ENCODE data around the gene LILRA2. TPM values are rescaled to one million over a fixed set of nuclear protein-coding genes. Genes with fewer than 3 reads are reported as not detected.
"Not testable (repeated sequence)": the region's sequence is repeated elsewhere in the genome, so short reads cannot be mapped to it uniquely, and the experiment has no call there.

Gene LILRA2
- total and polyA plus RNA-seq, 9 donors, result 0.56 to 5.5 (median 1.4) TPM

DNA sequence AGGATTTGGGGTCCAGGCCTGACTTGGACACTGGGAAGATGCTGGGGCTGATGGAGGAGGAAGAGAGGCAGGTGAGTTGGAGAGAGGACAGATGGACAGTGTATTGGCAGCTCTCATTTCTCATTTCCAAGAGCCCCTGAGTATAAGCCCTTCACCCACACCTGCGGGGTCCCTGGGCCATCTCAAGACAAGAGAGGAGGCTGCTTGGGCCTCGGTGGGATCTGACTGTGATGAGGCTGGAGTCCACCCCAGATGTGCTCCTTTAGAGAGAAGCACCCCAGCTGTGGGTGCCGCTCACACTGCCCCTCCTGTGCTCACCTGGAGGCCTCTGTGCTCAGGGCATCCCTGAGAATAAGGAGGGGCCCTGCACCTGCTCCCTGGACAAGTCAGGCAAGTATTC lies 3.7 kb downstream of the LILRA2 start:
- no peak overlapping the region for H3K27ac ChIP-seq
- WGBS, 3 donors, result 63 to 82% (median 72%) methylated on average over 3 of the region's 3 CpGs
- no peaks in the 10 kb centered on the region for H3K9me3 ChIP-seq
- H3K36me3 ChIP-seq, result no peaks in the 10 kb centered on the region
- H3K4me3 ChIP-seq, result no peak overlapping the region
- DNase-seq, result no peak
- intact Hi-C loops (cut with DNase I), result no loop called here
- TF ChIP-seq, protein P1, sequence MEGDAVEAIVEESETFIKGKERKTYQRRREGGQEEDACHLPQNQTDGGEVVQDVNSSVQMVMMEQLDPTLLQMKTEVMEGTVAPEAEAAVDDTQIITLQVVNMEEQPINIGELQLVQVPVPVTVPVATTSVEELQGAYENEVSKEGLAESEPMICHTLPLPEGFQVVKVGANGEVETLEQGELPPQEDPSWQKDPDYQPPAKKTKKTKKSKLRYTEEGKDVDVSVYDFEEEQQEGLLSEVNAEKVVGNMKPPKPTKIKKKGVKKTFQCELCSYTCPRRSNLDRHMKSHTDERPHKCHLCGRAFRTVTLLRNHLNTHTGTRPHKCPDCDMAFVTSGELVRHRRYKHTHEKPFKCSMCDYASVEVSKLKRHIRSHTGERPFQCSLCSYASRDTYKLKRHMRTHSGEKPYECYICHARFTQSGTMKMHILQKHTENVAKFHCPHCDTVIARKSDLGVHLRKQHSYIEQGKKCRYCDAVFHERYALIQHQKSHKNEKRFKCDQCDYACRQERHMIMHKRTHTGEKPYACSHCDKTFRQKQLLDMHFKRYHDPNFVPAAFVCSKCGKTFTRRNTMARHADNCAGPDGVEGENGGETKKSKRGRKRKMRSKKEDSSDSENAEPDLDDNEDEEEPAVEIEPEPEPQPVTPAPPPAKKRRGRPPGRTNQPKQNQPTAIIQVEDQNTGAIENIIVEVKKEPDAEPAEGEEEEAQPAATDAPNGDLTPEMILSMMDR (IDR thresholded peaks at IDR 0.05), result no peak
- TF ChIP-seq EP300 (IDR thresholded peaks at IDR 0.05) (no peak), POLR2A (IDR thresholded peaks at IDR 0.05) (no peak)
- H3K4me1 ChIP-seq (ENCODE audit: insufficient read depth), result no peaks in the 10 kb centered on the region
- H3K27me3 ChIP-seq, result no peaks in the 10 kb centered on the region

DNA sequence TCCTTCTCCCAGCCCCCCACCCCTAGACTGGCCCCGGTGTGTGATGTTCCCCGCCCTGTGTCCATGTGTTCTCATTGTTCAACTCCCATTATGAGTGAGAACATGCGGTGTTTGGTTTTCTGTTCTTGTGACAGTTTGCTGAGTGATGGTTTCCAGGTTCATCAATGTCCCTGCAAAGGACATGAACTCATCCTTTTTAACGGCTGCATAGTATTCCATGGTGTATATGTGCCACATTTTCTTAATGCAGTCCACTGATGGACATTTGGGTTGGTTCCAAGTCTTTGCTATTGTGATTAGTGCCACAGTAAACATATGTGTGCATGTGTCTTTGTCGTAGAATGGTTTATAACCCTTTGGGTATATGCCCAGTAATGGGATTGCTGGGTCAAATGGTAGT lies 4.7 kb downstream of the LILRA2 start:
- H3K4me1 ChIP-seq (ENCODE audit: insufficient read depth); H3K9me3 ChIP-seq; H3K27ac ChIP-seq; intact Hi-C loops (cut with DNase I); DNase-seq; H3K4me3 ChIP-seq; H3K36me3 ChIP-seq; H3K27me3 ChIP-seq: not testable (repeated sequence)
- 82 to 87% (median 85%) methylated on average over 5 of the region's 5 CpGs for WGBS, 3 donors

DNA sequence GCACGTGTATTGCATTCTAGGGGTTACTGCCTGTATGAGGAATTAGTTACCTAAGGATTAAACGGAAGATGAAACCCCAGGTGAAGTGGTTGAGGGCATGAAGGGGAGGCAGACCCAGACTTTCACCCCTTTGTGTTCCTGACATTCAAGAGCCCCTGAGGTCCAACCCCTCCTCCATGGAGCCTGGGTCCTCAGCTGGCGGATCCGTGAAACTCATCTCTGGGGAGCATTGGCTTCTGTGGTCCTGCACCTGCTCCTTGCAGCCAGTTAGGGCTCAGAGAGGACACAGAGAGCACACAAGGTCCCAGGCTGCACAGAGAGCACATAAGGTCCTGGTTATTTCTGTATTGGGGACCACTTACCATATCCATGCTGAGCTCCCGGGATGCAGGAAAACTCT lies 12.8 kb downstream of the LILRA2 start:
- Histone ChIP-seq H3K36me3 (no peaks in the 10 kb centered on the region), H3K27me3 (no peaks in the 10 kb centered on the region), H3K4me3 (no peak overlapping the region), H3K27ac (no peak overlapping the region), H3K9me3 (no peaks in the 10 kb centered on the region), H3K4me1 (ENCODE audit: insufficient read depth) (no peaks in the 10 kb centered on the region)
- DNase-seq, result no peak
- intact Hi-C loops (cut with DNase I), result loop anchor here in 1 of 4 donors (2.0 kb wide), 1 partner anchor 306 kb away; the partner anchor contains the start of gene LILRB2
- TF ChIP-seq POLR2A (IDR thresholded peaks at IDR 0.05), result no peak
- TF ChIP-seq EP300 (IDR thresholded peaks at IDR 0.05), result no peak
- TF ChIP-seq, protein P1 (IDR thresholded peaks at IDR 0.05), result no peak
- WGBS, 3 donors, result 48 to 75% (median 63%) methylated on average over 5 of the region's 5 CpGs

DNA sequence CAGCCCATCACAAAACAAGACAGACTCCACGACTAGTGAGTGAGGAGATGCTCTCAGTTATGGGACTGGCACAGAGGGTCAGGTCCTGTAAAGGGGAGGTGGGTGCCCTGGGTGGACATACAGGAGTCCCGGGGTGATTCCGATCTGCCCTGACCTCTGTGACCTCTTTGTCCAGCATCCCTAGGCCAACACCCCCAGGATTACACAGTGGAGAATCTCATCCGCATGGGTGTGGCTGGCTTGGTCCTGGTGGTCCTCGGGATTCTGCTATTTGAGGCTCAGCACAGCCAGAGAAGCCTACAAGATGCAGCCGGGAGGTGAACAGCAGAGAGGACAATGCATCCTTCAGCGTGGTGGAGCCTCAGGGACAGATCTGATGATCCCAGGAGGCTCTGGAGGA lies 13.4 kb downstream of the LILRA2 start:
- WGBS, 3 donors, result 58 to 68% (median 63%) methylated on average over 7 of the region's 7 CpGs
- intact Hi-C loops (cut with DNase I), result loop anchor here in 1 of 4 donors (2.0 kb wide), 1 partner anchor 306 kb away; the partner anchor contains the start of gene LILRB2
- no peaks in the 10 kb centered on the region for H3K4me1 ChIP-seq (ENCODE audit: insufficient read depth)

DNA sequence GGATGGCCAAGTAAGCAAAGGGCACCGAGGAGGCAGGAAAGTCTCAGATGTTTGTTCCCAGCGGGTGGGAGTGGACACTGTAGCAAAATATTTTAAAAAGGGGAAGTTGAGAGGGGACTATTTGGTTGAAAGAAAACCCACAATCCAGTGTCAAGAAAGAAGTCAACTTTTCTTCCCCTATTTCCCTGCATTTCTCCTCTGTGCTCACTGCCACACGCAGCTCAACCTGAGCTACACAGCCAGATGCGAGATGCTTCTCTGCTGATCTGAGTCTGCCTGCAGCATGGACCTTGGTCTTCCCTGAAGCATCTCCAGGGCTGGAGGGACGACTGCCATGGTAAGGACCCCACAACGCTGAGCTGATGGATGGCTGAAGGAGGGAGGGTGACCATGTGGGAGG lies 19.9 kb downstream of the LILRA2 start, which contains the start of gene LILRA1:
LILRA1 (plus strand) TSS at position 188 of the 400 bp plus-strand sequence. CDS start 613 bp downstream, outside the sequence.
- DNase-seq; H3K27ac ChIP-seq; H3K4me1 ChIP-seq (ENCODE audit: insufficient read depth); intact Hi-C loops (cut with DNase I); H3K4me3 ChIP-seq; H3K27me3 ChIP-seq; H3K36me3 ChIP-seq; H3K9me3 ChIP-seq: not testable (repeated sequence)
- WGBS, 3 donors, result 63 to 69% (median 67%) methylated on average over 6 of the region's 6 CpGs

More for the DNA sequence above, 13.4 kb downstream of the LILRA2 start:
- Histone ChIP-seq H3K27ac (no peak overlapping the region), H3K4me3 (no peak overlapping the region), H3K27me3 (no peaks in the 10 kb centered on the region), H3K9me3 (no peaks in the 10 kb centered on the region), H3K36me3 (no peaks in the 10 kb centered on the region)
- no peak for DNase-seq
- TF ChIP-seq, protein P1 (IDR thresholded peaks at IDR 0.05), result no peak
- TF ChIP-seq EP300 (IDR thresholded peaks at IDR 0.05) (no peak), POLR2A (IDR thresholded peaks at IDR 0.05) (no peak)

DNA sequence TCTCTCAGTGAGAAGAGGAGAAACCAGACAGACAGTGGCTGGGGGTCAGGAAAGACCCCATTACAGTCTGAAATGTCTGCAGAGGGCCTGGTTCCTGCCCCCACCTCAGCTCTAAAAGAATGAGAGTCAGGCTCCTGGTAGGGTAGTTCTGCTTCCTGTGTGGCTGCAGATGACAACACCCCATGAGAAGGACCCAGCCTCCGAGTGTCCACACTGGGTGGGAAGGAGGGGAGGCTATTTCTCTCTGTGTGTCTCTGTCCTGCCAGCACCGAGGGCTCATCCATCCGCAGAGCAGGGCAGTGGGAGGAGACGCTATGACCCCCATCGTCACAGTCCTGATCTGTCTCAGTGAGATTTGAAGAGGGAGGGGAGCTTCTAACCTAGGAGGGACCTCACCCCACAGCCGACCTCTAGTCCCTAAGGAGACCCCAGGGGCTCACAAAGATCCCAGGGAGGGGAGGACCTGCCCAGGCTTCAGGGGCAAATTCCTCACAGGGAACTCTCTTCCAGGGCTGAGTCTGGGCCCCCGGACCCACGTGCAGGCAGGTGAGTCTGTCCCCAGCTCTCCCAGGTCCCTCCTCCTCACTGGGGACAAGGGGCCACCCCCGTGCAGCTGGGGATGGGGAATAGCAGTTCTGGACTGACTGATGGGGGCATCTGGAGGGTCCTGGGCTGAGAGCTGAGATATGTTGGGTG lies 20.5 kb downstream of the LILRA2 start:
- DNase-seq, result not testable (repeated sequence)

More for the DNA sequence above, 20.5 kb downstream of the LILRA2 start:
- H3K4me3 ChIP-seq; intact Hi-C loops (cut with DNase I); H3K9me3 ChIP-seq; H3K27me3 ChIP-seq; H3K27ac ChIP-seq; H3K4me1 ChIP-seq (ENCODE audit: insufficient read depth); H3K36me3 ChIP-seq: not testable (repeated sequence)
- WGBS, 3 donors, result 54 to 74% (median 63%) methylated on average over 8 to 9 of the region's 9 CpGs
